NCI-H2081 treated with DMSO at 0.1 percent for 48 hours (cell line): ENCODE data around the gene DPCD.

Experiments
- DNase-seq: peaks from one replicate; lab custom pipeline; 2025; lab: John Stamatoyannopoulos, UW

The DPCD gene

DNA sequence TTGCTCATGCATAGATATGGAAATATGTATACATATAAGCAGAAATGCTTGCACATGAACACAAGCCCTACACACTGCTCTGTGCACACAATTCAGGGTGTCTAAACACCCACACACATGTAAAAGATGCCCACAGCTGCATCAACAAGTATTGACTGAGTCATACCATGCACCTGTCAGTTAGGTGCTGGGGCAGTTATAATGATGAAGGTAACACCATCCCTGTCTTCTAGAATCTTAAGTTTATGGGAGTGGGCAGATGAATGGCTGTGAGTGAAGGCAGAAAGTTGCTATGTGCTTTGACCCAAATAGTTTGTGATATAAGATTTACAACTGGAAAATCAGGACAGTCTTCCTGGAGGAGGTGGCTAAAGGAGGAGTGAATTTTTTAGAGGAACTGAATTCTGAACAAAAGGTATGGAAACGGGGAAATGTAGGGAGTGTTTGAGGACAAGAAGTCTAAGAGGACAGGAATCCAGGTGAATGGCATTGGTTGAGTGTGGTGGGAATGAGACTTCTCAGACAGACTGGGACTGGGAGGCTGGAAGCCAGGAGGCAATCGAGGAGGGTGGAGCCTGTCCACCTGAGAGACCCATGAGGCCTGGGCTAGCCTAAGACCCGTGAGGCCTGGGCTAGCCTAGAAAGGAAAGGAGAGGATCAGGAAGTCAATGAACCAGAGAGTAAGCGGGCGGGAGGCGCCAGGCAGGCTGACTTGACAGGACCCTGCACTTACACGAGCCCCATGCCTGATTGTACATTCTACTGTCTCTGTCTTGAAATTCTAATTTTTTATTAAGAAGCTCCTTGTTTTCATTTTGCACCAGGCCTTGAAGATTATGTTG, 20.7 kb upstream of the DPCD start:
- DNase-seq: no peak

DNA sequence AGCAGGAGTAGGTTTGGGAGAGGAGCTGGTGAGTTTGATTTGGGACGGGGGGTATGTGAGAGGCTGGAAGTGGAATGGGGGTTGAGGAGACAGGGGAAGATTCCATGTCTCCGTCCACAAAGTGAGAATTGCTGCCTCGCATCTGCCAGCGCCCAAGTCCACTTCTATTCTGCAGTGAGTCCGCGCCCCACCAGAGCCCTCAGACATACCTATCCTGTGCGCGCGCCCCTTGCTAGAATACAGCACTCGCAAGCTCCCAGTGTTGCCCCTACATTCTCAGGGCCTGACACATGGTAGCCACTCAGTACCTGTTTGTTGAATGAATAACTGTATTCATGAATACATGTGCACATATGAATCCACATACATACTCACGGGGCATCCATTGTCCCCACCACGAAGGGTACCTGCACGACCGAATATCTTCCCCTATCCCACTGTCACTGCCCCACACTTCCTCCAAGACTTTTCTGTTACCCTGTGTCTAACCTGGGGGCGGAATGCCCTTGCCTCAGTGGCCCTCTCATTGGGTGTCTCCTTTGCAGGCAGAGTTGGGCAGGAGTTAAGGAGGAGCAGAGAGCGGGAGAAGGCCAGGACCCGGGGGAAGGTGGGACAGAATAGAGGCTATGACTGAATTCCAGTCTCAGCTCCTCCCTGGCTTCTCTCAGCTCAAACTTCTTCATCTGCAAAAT, 19.9 kb upstream of the DPCD start:
- DNase-seq: no peak

DNA sequence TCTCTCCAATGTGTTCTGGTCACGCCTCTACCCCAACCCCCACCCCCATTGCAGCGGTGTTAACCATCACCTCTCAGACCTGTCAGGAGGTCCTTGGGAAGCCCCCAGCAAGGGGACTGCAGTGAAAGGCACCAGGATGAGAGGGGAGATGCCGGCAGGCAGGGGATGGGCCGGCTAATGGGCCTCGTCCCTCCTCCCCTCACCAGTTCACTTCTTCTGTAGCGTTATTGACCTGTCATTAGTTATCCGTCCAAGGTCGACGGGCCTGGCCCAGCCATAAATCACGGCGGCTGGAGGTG, 18.8 kb upstream of the DPCD start:
- no peak for DNase-seq

- no peak for DNase-seq
These were observed 18.3 kb upstream of the DPCD start for GRCh38 chr10:101569622-101570427.

DNA sequence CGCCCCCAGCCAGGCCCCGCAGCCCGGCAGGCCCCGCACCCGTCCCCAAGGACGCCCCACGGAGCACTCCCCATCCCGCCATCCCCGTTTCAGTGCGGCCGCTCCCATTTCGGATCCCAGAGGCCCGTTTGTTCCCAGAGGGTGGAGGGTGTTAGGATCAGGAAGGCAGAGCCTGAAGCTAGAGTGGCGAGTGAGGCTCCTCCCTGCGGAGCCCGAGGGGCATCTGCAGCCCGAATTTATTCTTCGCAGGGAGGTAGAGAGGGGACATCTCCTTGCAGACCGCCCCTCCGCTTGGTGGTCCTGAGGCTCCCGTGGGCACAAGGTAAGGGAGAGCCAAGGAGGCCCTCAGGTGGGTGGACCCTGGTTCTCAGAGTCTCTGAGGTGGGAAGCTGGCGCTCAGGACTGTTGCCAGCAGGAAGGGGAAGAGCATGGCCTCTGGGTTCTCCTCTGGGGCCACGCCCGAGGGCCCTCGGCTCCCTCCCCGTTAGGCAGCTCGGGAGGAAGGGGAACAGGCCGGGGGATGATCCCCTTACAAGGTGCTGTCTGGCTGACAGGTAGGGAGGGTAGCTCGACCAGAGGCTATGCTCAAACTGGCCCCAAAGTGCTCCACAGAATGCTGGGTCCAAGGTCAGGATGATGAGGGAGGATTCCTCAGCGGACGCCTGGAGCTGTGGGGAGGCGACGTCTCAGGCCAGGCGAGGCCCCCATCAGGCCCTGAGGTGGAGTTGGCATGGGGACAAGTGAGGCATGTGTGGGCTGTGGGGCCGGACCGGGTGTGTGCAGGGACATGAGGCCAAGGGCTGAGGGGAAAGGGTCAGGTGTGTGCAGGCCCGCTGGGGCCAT, 17.5 kb upstream of the DPCD start:
- no peak for DNase-seq

DNA sequence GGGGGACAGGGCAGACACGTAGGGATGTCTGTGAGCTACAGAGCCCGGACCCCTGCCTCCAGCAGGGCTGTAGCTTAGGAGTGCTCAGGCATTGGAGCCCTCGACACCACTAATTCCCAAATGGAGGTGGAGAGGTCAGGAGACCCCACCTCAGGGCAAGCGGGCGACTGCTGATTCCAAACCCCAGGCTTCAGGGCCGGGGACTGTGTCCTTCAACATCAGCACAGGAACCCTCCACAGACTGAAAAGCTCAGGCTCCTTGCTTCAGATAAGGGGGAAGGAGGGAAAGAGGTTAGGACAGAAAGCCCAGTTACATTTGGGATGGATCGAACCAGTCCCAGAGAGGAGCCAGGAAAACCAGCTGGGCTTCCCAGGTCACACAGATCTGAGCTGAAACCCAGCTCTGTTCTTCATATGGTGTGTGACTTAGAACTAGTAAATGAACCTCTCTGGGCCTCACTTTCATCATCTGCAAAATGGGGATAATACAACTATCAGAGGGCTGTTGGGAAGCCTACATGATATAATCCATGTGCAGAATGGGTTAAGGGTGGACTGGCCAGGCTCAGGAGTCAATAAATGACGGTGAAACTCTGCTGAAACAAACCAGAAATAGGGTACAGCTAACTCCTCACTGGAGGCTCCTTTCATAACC, 16.7 kb upstream of the DPCD start:
- DNase-seq: no peak

DNA sequence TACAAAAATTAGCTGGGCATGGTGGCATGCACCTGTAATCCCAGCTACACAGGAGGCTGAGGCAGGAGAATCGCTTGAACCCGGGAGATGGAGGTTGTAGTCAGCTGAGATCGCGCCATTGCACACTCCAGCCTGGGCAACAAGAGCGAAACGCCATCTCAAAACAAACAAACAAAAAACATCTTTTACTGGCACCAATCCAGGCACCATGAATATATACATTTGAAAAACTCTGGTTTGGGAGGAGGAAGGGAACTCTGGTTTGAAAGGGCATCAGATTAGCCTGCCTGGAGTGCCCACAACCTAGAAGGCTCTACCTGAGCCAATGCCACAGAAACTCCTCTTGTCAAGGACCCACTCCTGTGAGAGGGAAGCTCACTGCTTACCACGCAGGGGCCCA, 16.0 kb upstream of the DPCD start:
- DNase-seq: no peak

- no peak for DNase-seq
These were observed 15.3 kb upstream of the DPCD start for GRCh38 chr10:101572785-101573184.

- DNase-seq: no peak
These were observed 14.0 kb upstream of the DPCD start for GRCh38 chr10:101573885-101574753.

DNA sequence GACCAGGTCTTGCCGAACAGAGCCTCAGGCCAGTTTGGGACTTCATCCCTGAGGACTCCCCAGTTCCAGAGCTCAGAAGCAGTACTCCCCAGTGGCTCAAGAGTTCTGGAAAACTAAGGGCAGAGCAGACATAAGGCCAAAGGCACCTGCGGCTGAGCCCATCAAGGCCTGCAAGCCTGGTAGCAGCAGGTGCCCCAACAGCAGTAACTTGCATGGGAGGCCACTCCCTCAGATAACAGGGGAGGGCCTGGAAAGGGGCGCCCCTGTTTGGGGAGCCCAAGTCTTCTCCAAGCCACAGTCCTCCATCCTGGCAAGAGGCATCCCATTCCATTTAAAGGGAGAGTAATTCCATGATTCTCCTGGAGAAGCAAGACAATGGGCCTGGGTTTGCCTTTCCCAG, 13.0 kb upstream of the DPCD start:
- DNase-seq: no peak

DNA sequence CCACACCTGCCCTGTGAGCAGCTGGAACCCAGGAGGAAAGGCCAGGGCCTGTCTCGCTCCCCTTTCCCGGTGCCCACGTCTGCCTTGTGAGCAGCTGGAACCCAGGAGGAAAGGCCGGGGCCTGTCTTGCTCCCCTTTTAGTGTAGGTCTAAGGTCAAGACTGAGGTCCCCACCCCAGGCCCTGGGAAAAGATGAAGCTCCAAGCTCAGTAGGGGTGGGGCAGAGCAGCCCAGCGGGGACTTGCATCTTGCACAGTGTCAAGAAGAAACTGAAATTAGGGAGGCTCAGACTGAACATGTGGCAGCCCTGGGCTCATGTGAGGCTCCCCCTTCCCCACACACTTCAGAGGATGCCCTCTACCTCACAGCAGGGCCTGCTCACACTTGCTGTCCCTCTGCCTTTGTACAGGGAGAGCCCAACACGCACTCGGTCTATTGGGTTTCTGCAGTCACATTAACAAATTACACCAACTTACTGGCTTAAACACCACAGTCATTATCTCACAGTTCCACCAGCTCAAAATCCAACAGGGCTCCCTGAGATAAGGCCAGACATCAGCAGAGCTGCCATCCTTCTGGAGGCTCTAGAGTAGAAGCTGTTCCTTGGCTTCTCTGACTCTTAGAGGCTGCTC, 12.4 kb upstream of the DPCD start:
- no peak for DNase-seq

GRCh38 chr10:101576211-101576863, 11.8 kb upstream of the DPCD start:
- DNase-seq: no peak

GRCh38 chr10:101577121-101577871, 10.8 kb upstream of the DPCD start:
- no peak for DNase-seq

GRCh38 chr10:101578192-101578591, 9.9 kb upstream of the DPCD start:
- no peak for DNase-seq

- DNase-seq: no peak
These were observed 9.2 kb upstream of the DPCD start for GRCh38 chr10:101578803-101579515.

- no peak for DNase-seq
These were observed 8.6 kb upstream of the DPCD start for GRCh38 chr10:101579516-101579870.

DNA sequence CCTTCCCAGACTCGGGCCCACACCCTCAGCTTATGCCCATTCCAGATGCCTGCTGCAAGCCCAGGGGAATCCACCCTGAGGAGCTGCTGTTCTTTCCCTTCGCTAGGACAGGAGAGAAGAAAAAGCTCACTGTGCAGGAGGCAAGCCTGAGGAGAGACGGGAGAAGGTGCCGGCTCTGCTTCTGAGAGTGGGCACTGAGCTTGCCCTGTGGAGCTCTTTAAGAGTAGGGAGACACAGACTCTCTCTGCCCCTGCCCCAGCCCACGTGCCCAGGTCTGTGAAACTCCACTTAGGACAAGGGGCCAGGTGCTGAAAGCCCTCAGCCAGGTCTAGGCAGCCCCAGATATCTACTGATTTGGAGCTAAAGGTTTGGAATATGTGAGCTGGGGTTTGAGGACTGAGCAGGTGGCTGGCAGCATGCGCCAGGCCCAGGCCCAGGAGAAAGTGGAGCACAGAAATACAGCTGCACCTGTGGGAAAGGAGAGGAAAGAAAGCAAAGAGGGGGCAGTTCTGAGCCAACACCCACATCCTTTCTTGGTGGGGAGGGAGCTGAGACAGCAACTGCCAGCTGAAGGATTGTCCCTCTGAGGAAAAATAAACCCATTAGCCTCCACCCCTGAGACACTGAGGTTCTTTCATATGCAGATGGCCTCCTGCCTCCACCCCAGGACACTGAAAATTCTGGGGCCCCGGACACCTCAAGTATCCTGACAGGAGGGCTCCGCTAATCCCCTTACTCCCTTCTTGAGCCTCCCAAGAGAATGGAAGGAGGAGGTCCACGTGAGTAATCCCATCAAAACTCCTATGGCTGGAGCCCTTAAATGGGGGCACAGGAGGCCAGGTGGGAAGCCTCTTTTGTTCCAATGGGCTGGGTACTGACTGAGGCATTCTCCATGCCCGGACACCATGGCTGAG, 7.4 kb upstream of the DPCD start:
- DNase-seq: no peak
